Endothelial cell of umbilical vein (primary cell): ENCODE measurements around the gene ERLIN1. TPM values are rescaled to one million over a fixed set of nuclear protein-coding genes. Genes with fewer than 3 reads are reported as not detected.

Source experiments
- BruUV-seq: library from RNA; stranded (reverse); fragments of 400-500 nt; replicated peaks from 2 replicates; lab custom pipeline; 2021; lab: Mats Ljungman, UMichigan
- CTCF ChIA-PET: fragments of 300-600, 350-600 bp; sonication (Branson Sonifier 250); formaldehyde crosslinking; loops from one replicate; lab custom pipeline; 2021; ENCODE audit warnings: antibody characterized with exemption, inconsistent platforms; lab: Charles Lee
- POLR2A ChIA-PET: fragments of 300-600, 350-600 bp; sonication (Branson Sonifier 250); formaldehyde crosslinking; loops from one replicate; lab custom pipeline; 2021; ENCODE audit warnings: antibody characterized with exemption, inconsistent platforms; lab: Charles Lee
- DNase-seq: peaks from one replicate; pipeline ENCODE4 v3.0.0-alpha.2; 2011; ENCODE audit warnings: low read depth, low spot score
- FAIRE-seq: peaks from 2 replicates; lab custom pipeline; 2011; peaks lifted over from hg19 to GRCh38; lab: Jason Lieb, UNC
- H2AFZ ChIP-seq: 2 replicates; pipeline ENCODE4 v1.6.0; 2012; ENCODE audit warnings: low read depth, low read length, control low read depth, inconsistent platforms
- H3K27ac ChIP-seq: 2 replicates; pipeline ENCODE4 v1.5.1; 2011; ENCODE audit warnings: low read depth, mild to moderate bottlenecking, control low read depth, low read length, moderate library complexity; ENCODE audit not compliant: insufficient read depth
- H3K27me3 ChIP-seq, 2 experiments: 2 replicates each; pipeline versions ENCODE4 v1.6.0 to v1.6.1; 2011; ENCODE audit warnings: low read length in 2 of 2, mixed read lengths in 1 of 2; ENCODE audit not compliant: control insufficient read depth in 2 of 2, insufficient read depth in 2 of 2
- H3K36me3 ChIP-seq, 2 experiments: 2 replicates in 1 of 2; 3 replicates in 1 of 2; pipeline ENCODE4 v1.5.1; 2011; ENCODE audit warnings: low read length in 2 of 2, mild to moderate bottlenecking in 1 of 2, moderate library complexity in 1 of 2; ENCODE audit not compliant: control insufficient read depth in 2 of 2, insufficient read depth in 2 of 2; ENCODE audit errors: extremely low read depth in 1 of 2
- H3K4me1 ChIP-seq: 3 replicates; pipeline ENCODE4 v1.5.1; 2011; ENCODE audit warnings: mild to moderate bottlenecking, low read length; ENCODE audit not compliant: control insufficient read depth, insufficient read depth; ENCODE audit errors: extremely low read depth
- H3K4me2 ChIP-seq: 2 replicates; pipeline ENCODE4 v1.6.1; 2011; ENCODE audit warnings: low read length, control low read depth, mixed read lengths; ENCODE audit not compliant: insufficient read depth
- H3K4me3 ChIP-seq, 3 experiments: fragments of 200-600 bp in 1 of 3; sonication (generic), shearing (Covaris generic) in 1 of 3; replicated peaks in 1 of 3; 2 replicates each; pipeline ENCODE4 v1.5.1; 2011 to 2016; ENCODE audit warnings: control low read depth in 3 of 3, low read length in 3 of 3, mild to moderate bottlenecking in 2 of 3, inconsistent platforms in 1 of 3, low read depth in 1 of 3, moderate library complexity in 1 of 3; ENCODE audit not compliant: insufficient read depth in 1 of 3
- H3K79me2 ChIP-seq: 2 replicates; pipeline ENCODE4 v1.6.0; 2012; ENCODE audit warnings: low read length, inconsistent platforms; ENCODE audit not compliant: control insufficient read depth, insufficient read depth
- H3K9ac ChIP-seq: replicated peaks from 2 replicates; pipeline ENCODE3; 2011; ENCODE audit warnings: low read length, control low read depth; ENCODE audit not compliant: insufficient read depth; ENCODE audit errors: extremely low read depth
- H3K9me1 ChIP-seq: replicated peaks from 3 replicates; pipeline ENCODE4 v1.6.0; 2011; ENCODE audit warnings: mild to moderate bottlenecking, low read length; ENCODE audit not compliant: control insufficient read depth, insufficient read depth; ENCODE audit errors: extremely low read depth
- H3K9me3 ChIP-seq: replicated peaks from 2 replicates; pipeline ENCODE4 v1.5.1; 2012; ENCODE audit warnings: low read length, inconsistent platforms; ENCODE audit not compliant: control insufficient read depth, insufficient read depth
- H4K20me1 ChIP-seq: replicated peaks from 2 replicates; pipeline ENCODE3; 2011; ENCODE audit warnings: mild to moderate bottlenecking, low read length; ENCODE audit not compliant: control insufficient read depth, insufficient read depth; ENCODE audit errors: extremely low read depth
- EZH2 ChIP-seq: IDR thresholded peaks from 2 replicates; pipeline ENCODE4 v1.6.1; 2012; ENCODE audit warnings: borderline replicate concordance, low read depth, mild to moderate bottlenecking, moderate library complexity, low read length, inconsistent platforms; ENCODE audit not compliant: severe bottlenecking
- FOS ChIP-seq: IDR thresholded peaks from 2 replicates; pipeline ENCODE4 v1.6.1; 2011; ENCODE audit warnings: mild to moderate bottlenecking, low read length, moderate library complexity, borderline replicate concordance; ENCODE audit not compliant: insufficient read depth
- GATA2 ChIP-seq: IDR thresholded peaks from 2 replicates; pipeline ENCODE4 v1.7.0; 2011; ENCODE audit warnings: low read depth, mild to moderate bottlenecking, moderate library complexity, mixed read lengths, low read length; ENCODE audit not compliant: insufficient read length, insufficient read depth
- JUN ChIP-seq: IDR thresholded peaks from 2 replicates; pipeline ENCODE4 v1.6.1; 2011; ENCODE audit warnings: borderline replicate concordance, low read depth; ENCODE audit not compliant: insufficient read length, insufficient read depth
- MAX ChIP-seq: IDR thresholded peaks from 2 replicates; pipeline ENCODE4 v1.6.1; 2011; ENCODE audit not compliant: insufficient read depth, insufficient read length
- MYC ChIP-seq: IDR thresholded peaks from one replicate; pipeline ENCODE4 v1.6.1; 2011; ENCODE audit warnings: mild to moderate bottlenecking, low read depth, low read length
- POLR2A ChIP-seq: IDR thresholded peaks from 2 replicates; pipeline ENCODE4 v1.6.1; 2012; ENCODE audit warnings: low read depth, mild to moderate bottlenecking, control low read depth, low read length
- POLR2AphosphoS5 ChIP-seq: IDR thresholded peaks from 2 replicates; pipeline ENCODE4 v1.6.1; 2012; ENCODE audit warnings: low read depth, mild to moderate bottlenecking, control low read depth, low read length, moderate library complexity; ENCODE audit not compliant: insufficient read depth
- dilution Hi-C: fragments of 300-500 bp; cut with MboI; formaldehyde crosslinking; loops from one replicate; pipeline ENCODE4 v1.15.0; 2019; ENCODE audit warnings: low sequenced_read_pairs; ENCODE audit not compliant: extremely low pct_ligation_motif_present
- intact Hi-C: fragments of 100-400 bp; cut with micrococcal nuclease; formaldehyde crosslinking; loops from one replicate; pipeline ENCODE4 v1.10.0; 2022
- polyA plus RNA-seq, 4 experiments: library from polyadenylated mRNA; depleted of rRNA in 3 of 4; stranded (reverse) in 3 of 4; unstranded in 1 of 4; fragments of >200 nt; gene quantifications; 2 replicates each; pipeline versions ENCODE4 v1.2.1 to v1.2.3, GENCODE V29; 2011 to 2012; ENCODE audit warnings: missing spikeins in 1 of 4
- total RNA-seq: library from RNA; stranded (reverse); gene quantifications from 2 replicates; pipeline ENCODE4 v1.2.3, GENCODE V29; 2021
- TF ChIP-seq, protein P1 (sequence below), 2 donors: IDR thresholded peaks; 1 replicate in 1 of 2; 2 replicates in 1 of 2; pipeline ENCODE4 v1.5.1; 2011; ENCODE audit warnings: low read length in 2 of 2, mild to moderate bottlenecking in 2 of 2, moderate library complexity in 2 of 2, control low read depth in 1 of 2, inconsistent platforms in 1 of 2, low read depth in 1 of 2; ENCODE audit not compliant: insufficient read depth in 1 of 2; ENCODE audit errors: extremely low read depth in 1 of 2

Gene ERLIN1
- total and polyA plus RNA-seq, 2 donors (not counting 3 experiments of a cell fraction or from before 2014, with no cell fraction given): 30.7 to 51.0 TPM

GRCh38 chr10:100175875-100176274 is 10.0 kb downstream of the ERLIN1 start:
- H3K4me1 ChIP-seq: no peaks in the 10 kb centered on the region
- CTCF ChIA-PET: interaction anchor here (1.1 to 2.6 kb wide), 2 partner anchors 17 to 330 kb away, joined by 3 to 12 read pairs; no protein-coding TSS in a partner anchor
- intact Hi-C loops (no loop called here), dilution Hi-C loops (no loop called here)
- H2AFZ ChIP-seq: no peak overlapping the region
- H3K9ac ChIP-seq: no peak overlapping the region
- H3K27me3 ChIP-seq: no peaks in the 10 kb centered on the region
- no peaks in the 10 kb centered on the region for H3K9me3 ChIP-seq
- H3K4me3 ChIP-seq: no peak overlapping the region
- no peak overlapping the region for H3K27ac ChIP-seq
- DNase-seq (no peak), FAIRE-seq (no peak)
- H3K36me3 ChIP-seq: peaks cover 12 to 15% of the 10 kb centered on the region in 2 experiments
- no peak for TF ChIP-seq FOS
- TF ChIP-seq POLR2A: no peak
- no peak for TF ChIP-seq EZH2
- TF ChIP-seq MYC: no peak
- TF ChIP-seq POLR2AphosphoS5: no peak
- TF ChIP-seq JUN: no peak
- no peak for TF ChIP-seq GATA2
- no peak for TF ChIP-seq MAX
- TF ChIP-seq, protein P1, sequence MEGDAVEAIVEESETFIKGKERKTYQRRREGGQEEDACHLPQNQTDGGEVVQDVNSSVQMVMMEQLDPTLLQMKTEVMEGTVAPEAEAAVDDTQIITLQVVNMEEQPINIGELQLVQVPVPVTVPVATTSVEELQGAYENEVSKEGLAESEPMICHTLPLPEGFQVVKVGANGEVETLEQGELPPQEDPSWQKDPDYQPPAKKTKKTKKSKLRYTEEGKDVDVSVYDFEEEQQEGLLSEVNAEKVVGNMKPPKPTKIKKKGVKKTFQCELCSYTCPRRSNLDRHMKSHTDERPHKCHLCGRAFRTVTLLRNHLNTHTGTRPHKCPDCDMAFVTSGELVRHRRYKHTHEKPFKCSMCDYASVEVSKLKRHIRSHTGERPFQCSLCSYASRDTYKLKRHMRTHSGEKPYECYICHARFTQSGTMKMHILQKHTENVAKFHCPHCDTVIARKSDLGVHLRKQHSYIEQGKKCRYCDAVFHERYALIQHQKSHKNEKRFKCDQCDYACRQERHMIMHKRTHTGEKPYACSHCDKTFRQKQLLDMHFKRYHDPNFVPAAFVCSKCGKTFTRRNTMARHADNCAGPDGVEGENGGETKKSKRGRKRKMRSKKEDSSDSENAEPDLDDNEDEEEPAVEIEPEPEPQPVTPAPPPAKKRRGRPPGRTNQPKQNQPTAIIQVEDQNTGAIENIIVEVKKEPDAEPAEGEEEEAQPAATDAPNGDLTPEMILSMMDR (IDR thresholded peaks at IDR 0.05; ENCODE audit: extremely low read depth in 1 of 2, insufficient read depth in 1 of 2, low read depth in 1 of 2, low read length in 2 of 2): no peak
- peaks cover 2% of the 10 kb centered on the region for H3K79me2 ChIP-seq
- POLR2A ChIA-PET: no interaction called here
- H3K4me2 ChIP-seq: no peak overlapping the region
- no peaks in the 10 kb centered on the region for H4K20me1 ChIP-seq
- BruUV-seq: no TSS peak
- no peaks in the 10 kb centered on the region for H3K9me1 ChIP-seq
